HUES64 (cell line): ENCODE results near the gene CD1E. TPM values are rescaled to one million over a fixed set of nuclear protein-coding genes. Genes with fewer than 3 reads are reported as not detected.

Source experiments
- H3K27ac ChIP-seq: 2 replicates; pipeline ENCODE4 v1.7.0; 2013; ENCODE audit warnings: low read depth, low read length, inconsistent platforms
- H3K27me3 ChIP-seq: 2 replicates; pipeline ENCODE4 v1.6.1; 2013; ENCODE audit warnings: mild to moderate bottlenecking, low read length; ENCODE audit not compliant: insufficient read depth
- H3K36me3 ChIP-seq: 2 replicates; pipeline ENCODE4 v1.6.1; 2013; ENCODE audit warnings: mild to moderate bottlenecking, low read length; ENCODE audit not compliant: insufficient read depth
- H3K4me1 ChIP-seq: 2 replicates; pipeline ENCODE4 v1.6.1; 2013; ENCODE audit warnings: mild to moderate bottlenecking, low read length, moderate library complexity; ENCODE audit not compliant: insufficient read depth
- H3K4me3 ChIP-seq: 2 replicates; pipeline ENCODE4 v1.5.1; 2013; ENCODE audit warnings: mild to moderate bottlenecking, low read length, moderate library complexity
- H3K9ac ChIP-seq: 2 replicates; pipeline ENCODE4 v1.6.1; 2013; ENCODE audit warnings: mild to moderate bottlenecking, low read depth, low read length
- H3K9me3 ChIP-seq: 2 replicates; pipeline ENCODE4 v1.6.1; 2013; ENCODE audit warnings: low read depth, low read length; ENCODE audit not compliant: insufficient read depth
- WGBS: fragments of 150-250, 120-280 bp; methylation state at CpG from one replicate; pipeline ENCODE4 v1.1.7; 2013; ENCODE audit warnings: missing lambda C conversion rate; 5-methylcytosine and 5-hydroxymethylcytosine counted together
- polyA plus RNA-seq, 2 experiments: library from polyadenylated mRNA; stranded (reverse); fragments of 50-300 nt; gene quantifications; one replicate each; pipeline ENCODE4 v1.2.3, GENCODE V29; 2013

The CD1E gene
- polyA plus RNA-seq (2013, experiment 1 of 2), result not detected
- polyA plus RNA-seq (2013, experiment 2 of 2), result not detected

- Histone ChIP-seq H3K27ac (no peak within 1 kb of the TSS), H3K4me3 (no peak within 1 kb of the TSS), H3K4me1 (no peaks in the 10 kb centered on the region), H3K9ac (no peak within 1 kb of the TSS), H3K27me3 (no peaks in the 10 kb centered on the region), H3K36me3 (no peaks in the 10 kb centered on the region), H3K9me3 (no peaks in the 10 kb centered on the region)
- 89% methylated on average over 6 of the region's 6 CpGs for WGBS
Observed at GRCh38 chr1:158353303-158354075, at the start of gene CD1E. Gene CD1E (plus strand): TSS chr1:158353894. CDS start chr1:158353989, 95 bp downstream.

- no peak overlapping the region for H3K9ac ChIP-seq
- no peaks in the 10 kb centered on the region for H3K4me1 ChIP-seq
- no peak overlapping the region for H3K4me3 ChIP-seq
- H3K9me3 ChIP-seq, result no peaks in the 10 kb centered on the region; the same call in 1 of the 2 replicates
- H3K27me3 ChIP-seq, result no peaks in the 10 kb centered on the region
- no peaks in the 10 kb centered on the region for H3K36me3 ChIP-seq
- WGBS, result 89% methylated on average over 1 of the region's 1 CpG
- H3K27ac ChIP-seq, result no peak overlapping the region
Observed at GRCh38 chr1:158310623-158311022, 43.1 kb upstream of the CD1E start.

GRCh38 chr1:158311066-158311465, 42.6 kb upstream of the CD1E start:
- H3K27ac ChIP-seq, result no peak overlapping the region
- H3K27me3 ChIP-seq, result no peaks in the 10 kb centered on the region
- 92% methylated on average over 1 of the region's 2 CpGs for WGBS
- no peaks in the 10 kb centered on the region for H3K4me1 ChIP-seq
- no peak overlapping the region for H3K4me3 ChIP-seq
- H3K36me3 ChIP-seq, result no peaks in the 10 kb centered on the region
- no peaks in the 10 kb centered on the region; the same call in 1 of the 2 replicates for H3K9me3 ChIP-seq
- H3K9ac ChIP-seq, result no peak overlapping the region

GRCh38 chr1:158323866-158324265, 29.8 kb upstream of the CD1E start:
- Histone ChIP-seq H3K27me3 (no peaks in the 10 kb centered on the region), H3K36me3 (no peaks in the 10 kb centered on the region)
- 92% methylated on average over 1 of the region's 1 CpG for WGBS

GRCh38 chr1:158324395-158324794, 29.3 kb upstream of the CD1E start:
- no peaks in the 10 kb centered on the region for H3K36me3 ChIP-seq
- H3K4me3 ChIP-seq, result no peak overlapping the region
- no peaks in the 10 kb centered on the region for H3K27me3 ChIP-seq
- H3K9ac ChIP-seq, result no peak overlapping the region
- WGBS, result 98% methylated on average over 4 of the region's 4 CpGs
- no peaks in the 10 kb centered on the region for H3K9me3 ChIP-seq
- no peak overlapping the region for H3K27ac ChIP-seq
- no peaks in the 10 kb centered on the region for H3K4me1 ChIP-seq

More at GRCh38 chr1:158323866-158324265, 29.8 kb upstream of the CD1E start:
- Histone ChIP-seq H3K27ac (no peak overlapping the region), H3K9me3 (no peaks in the 10 kb centered on the region), H3K4me1 (no peaks in the 10 kb centered on the region), H3K4me3 (no peak overlapping the region), H3K9ac (no peak overlapping the region)

- Histone ChIP-seq H3K27me3 (no peaks in the 10 kb centered on the region), H3K4me3 (no peak overlapping the region), H3K4me1 (no peaks in the 10 kb centered on the region), H3K36me3 (no peaks in the 10 kb centered on the region), H3K9me3 (no peaks in the 10 kb centered on the region), H3K27ac (no peak overlapping the region), H3K9ac (no peak overlapping the region)
Observed at GRCh38 chr1:158327481-158327880, 26.2 kb upstream of the CD1E start.

GRCh38 chr1:158328426-158328825, 25.3 kb upstream of the CD1E start:
- no peak overlapping the region for H3K27ac ChIP-seq
- 81% methylated on average over 2 of the region's 3 CpGs for WGBS
- no peaks in the 10 kb centered on the region for H3K27me3 ChIP-seq
- no peaks in the 10 kb centered on the region for H3K9me3 ChIP-seq
- H3K36me3 ChIP-seq, result no peaks in the 10 kb centered on the region
- no peaks in the 10 kb centered on the region for H3K4me1 ChIP-seq
- no peak overlapping the region for H3K9ac ChIP-seq
- no peak overlapping the region for H3K4me3 ChIP-seq

GRCh38 chr1:158329300-158329699, 24.4 kb upstream of the CD1E start:
- 94% methylated on average over 7 of the region's 7 CpGs for WGBS
- H3K9ac ChIP-seq, result no peak overlapping the region
- H3K4me1 ChIP-seq, result no peaks in the 10 kb centered on the region
- H3K36me3 ChIP-seq, result no peaks in the 10 kb centered on the region
- H3K27ac ChIP-seq, result no peak overlapping the region
- no peaks in the 10 kb centered on the region for H3K9me3 ChIP-seq
- H3K27me3 ChIP-seq, result no peaks in the 10 kb centered on the region
- no peak overlapping the region for H3K4me3 ChIP-seq

- H3K9ac ChIP-seq, result no peak overlapping the region
- no peak overlapping the region for H3K27ac ChIP-seq
Observed at GRCh38 chr1:158329733-158330132, 24.0 kb upstream of the CD1E start.

GRCh38 chr1:158330391-158331105, 23.1 kb upstream of the CD1E start:
- H3K36me3 ChIP-seq, result no peaks in the 10 kb centered on the region
- no peaks in the 10 kb centered on the region for H3K9me3 ChIP-seq
- no peaks in the 10 kb centered on the region for H3K4me1 ChIP-seq
- 92% methylated on average over 11 of the region's 11 CpGs for WGBS
- H3K27me3 ChIP-seq, result no peaks in the 10 kb centered on the region
- no peak overlapping the region for H3K4me3 ChIP-seq
- no peak overlapping the region for H3K27ac ChIP-seq
- H3K9ac ChIP-seq, result no peak overlapping the region

More at GRCh38 chr1:158329733-158330132, 24.0 kb upstream of the CD1E start:
- H3K27me3 ChIP-seq, result no peaks in the 10 kb centered on the region
- WGBS, result 93% methylated on average over 3 of the region's 3 CpGs
- H3K36me3 ChIP-seq, result no peaks in the 10 kb centered on the region
- no peaks in the 10 kb centered on the region for H3K4me1 ChIP-seq
- H3K4me3 ChIP-seq, result no peak overlapping the region
- no peaks in the 10 kb centered on the region for H3K9me3 ChIP-seq

GRCh38 chr1:158331106-158331425, 22.6 kb upstream of the CD1E start:
- H3K9me3 ChIP-seq, result no peaks in the 10 kb centered on the region
- H3K4me3 ChIP-seq, result no peak overlapping the region
- H3K27ac ChIP-seq, result no peak overlapping the region
- 95% methylated on average over 1 of the region's 1 CpG for WGBS
- no peaks in the 10 kb centered on the region for H3K4me1 ChIP-seq
- H3K9ac ChIP-seq, result no peak overlapping the region
- no peaks in the 10 kb centered on the region for H3K36me3 ChIP-seq
- H3K27me3 ChIP-seq, result no peaks in the 10 kb centered on the region
